Right hindlimb (tissue), 1 donor: ENCODE results near the gene HS3ST4.

ENCODE experiments used
- DNase-seq: peaks from one replicate; pipeline ENCODE4 v3.0.0-alpha.2; 2018

Gene HS3ST4

DNA sequence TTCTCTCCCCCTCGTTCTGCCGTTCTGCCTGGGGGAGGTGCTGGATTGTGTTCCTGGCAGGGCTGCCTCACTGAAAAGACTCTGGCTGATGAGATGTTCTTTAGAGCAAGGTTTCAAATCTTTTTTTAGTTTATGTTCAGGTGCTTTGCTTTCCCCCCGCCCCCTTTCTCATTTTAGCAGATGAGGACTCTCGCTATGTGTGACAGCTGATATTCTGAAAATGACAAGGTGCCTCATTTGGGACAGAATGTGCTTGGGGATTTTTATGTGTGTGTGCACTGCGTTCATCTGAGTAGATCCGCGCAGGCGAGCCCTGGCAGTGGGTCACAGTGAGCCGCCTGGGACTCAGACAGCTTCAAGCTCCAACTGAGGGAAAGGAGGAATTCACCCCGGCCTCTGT, 205.9 kb downstream of the HS3ST4 start:
- DNase-seq = no peak

DNA sequence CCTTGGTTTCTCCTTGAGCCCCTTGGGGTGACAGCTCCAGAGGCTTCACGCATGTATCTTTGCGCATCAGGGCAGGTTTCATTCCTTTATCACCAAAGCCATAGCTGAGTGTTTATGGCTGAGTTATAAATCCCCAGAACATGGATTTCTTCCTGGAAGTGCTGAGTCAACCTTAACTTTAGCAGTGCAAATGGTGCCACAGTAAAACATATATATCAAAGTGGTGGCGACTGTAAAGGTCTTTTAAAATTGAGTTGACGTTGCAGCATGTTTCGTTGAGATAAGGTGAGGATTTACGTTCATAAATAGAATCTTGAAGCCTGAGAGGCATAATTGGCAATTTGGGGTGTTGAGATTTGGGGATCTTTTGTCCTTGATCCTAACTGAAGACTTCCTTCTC, 214.1 kb downstream of the HS3ST4 start:
- DNase-seq = no peak

DNA sequence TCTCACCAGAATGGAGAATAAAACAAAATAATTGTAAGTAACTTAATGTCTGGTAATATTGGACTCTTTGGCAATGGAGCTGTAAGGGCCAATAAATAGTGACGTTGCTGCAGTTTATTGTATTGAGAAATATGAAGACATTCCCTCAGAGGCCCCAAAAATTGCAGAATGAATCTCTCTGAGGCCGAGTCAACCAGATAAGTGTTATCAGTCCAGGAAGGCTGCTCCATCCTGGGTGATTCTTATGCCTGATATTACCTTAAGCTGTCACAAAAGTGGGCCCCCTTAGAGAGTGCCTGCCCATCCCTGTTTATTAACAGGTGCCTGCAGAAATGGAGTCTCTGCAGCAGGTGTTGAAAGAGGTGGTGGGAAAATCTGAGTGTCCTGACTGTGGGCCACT, 219.2 kb downstream of the HS3ST4 start:
- no peak for DNase-seq

DNA sequence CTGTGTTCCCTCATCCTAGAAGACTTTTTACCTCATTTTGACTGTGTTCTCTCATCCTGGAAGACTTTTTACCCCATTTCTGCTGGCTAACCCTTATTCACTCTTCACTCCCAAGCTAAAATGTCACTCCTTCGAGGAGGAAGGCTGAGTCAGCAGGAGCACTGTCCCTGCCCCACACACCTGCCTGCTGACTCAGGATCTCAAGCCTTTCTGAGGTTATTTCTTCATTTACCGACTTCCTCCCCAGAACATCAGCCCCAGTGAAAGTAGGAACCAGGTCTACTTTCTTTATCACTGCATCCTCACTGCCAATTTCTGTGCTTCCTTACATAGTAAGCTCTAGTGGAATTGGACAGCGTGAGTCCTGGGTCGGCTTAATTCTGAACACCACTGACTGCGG, 220.6 kb downstream of the HS3ST4 start:
- DNase-seq = no peak

DNA sequence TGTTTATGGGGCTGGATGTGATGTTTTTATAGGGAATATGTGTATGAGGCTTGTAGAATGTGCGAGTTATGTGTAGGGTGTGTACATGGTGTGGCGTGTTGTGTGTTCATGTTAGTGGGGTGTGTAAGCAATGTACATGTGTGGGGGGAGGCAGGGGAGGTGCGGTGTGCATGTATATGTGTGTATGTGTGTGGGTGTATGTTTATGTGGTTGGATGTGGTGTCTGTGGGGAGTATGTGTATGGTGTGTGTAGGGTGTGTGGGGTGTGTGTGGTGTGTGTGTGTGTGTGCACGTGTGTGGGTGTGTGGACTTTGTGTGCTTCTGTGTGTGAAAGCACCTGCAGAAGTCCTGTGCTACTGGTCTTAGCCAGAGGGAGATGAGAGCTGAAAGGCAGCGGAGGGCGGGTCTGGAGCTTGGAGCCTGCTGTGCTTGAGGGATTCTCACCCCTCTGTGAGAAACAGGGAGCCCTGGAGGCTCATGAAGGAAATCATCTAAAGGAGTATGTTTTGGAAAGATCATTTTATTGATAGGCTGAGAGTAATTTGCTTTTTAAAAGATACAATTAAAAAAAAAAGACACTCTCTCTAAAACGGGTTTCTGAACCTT, 222.7 kb downstream of the HS3ST4 start:
- no peak for DNase-seq

DNA sequence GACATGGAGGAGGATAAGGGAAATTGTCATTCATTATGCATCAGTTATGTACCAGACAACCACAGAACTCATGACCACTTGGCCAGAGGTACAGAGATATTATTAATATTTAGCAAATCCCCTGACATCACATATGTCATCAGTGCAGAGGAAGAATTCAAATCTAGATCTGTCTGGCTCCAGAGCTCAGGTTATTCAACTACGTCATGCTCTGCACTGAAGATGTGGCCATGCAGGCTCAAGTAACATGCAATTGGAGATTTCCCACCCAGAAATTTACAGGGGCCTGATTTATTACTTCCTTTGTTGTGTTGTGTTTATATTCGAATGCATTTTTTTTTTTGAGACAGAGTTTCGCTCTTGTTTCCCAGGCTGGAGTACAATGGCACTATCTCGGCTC, 224.3 kb downstream of the HS3ST4 start:
- DNase-seq = no peak

DNA sequence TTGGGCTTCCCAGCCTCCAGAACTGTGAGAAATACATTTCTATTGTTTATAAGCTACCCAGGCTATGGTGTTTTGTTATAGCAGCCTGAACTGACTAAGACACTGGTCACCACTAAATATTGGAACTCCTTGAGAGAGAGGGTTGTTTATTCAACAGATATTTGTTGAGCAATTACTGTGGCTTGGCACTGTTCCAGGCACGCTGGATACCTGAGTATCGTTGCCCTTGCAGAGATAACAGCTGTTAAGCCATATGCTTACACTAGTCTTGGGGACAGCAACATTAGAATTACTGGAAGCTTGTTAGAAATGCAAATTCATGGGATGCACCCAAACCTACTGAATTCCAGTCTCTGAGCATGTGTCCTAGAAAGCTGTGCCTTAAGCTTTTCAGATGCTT, 230.7 kb downstream of the HS3ST4 start:
- no peak for DNase-seq

DNA sequence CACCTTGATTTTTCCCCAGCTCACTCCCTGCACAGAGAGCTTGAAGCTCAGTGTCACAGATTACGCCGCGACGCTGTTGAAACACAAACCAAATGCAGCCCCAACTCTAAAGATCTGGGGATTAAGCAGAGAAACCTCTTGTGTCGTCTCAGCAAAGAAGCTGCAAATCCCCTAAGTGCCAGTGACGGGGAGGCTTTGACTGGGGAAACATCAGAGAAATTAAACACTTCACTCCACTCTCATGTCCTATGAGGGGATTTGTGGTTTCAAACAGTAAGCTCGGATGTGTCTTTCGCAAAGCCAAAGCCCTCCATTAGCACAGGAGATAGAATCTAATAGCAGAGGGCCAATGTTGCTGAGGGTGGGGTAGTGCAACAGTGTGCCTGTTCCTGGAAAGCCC, 233.7 kb downstream of the HS3ST4 start:
- DNase-seq = no peak

DNA sequence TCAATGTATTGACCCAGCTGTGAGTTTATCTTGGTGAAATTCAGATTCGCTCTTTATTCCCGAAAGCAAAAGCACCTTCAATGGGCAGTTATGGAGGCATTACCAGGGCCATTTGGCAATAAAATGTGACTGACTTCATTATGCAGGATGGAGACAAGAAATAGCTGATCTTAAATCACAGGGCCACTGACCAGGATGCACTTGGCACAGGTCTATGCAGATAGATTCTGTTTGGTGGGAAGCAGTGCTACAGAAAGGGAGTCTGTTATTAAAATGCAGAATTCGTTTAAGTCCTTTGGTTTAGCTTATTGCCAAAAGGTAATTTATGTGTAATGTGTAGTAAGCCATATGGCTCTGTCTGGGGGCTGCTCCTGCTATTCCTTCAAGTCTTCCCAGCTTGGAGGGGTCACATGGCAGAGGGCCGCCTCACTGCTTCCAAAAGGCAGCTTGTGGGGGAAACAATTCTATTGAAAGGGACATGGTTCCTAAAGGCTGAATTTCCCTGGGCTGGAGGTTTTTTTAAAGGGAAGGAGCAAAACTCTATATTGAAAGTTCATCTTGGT, 239.8 kb downstream of the HS3ST4 start:
- DNase-seq = no peak

DNA sequence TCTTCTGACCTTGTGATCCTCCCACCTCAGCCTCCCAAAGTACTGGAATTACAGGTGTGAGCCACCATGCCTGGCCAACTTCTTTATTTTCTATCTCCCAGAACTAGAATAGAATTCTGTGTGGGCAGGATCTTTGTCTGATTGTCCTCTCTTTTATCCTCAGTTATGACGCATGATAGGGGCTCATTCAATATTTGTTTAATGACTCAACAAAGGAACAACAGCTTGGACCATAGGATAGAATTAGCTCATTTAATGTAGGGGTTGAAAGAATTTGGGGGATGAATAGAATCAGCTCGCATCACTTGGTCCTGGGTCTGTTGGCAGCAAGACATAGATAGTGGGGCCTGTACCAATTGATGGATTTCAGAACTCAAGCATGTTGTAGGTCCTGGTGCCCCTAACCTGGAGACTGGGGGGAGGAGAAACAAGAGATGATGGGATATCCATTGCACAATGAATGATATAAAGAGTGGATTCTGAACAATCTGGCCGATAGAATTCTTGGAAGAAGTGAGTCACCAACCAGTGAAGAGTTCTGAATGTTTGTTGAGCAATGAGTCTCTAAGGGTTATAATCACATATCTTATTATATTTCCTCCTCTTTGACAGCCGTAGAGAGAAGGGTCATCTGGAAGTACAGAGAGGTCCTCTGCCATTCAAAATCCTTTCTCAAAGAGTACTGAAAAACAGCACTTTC, 250.2 kb downstream of the HS3ST4 start:
- DNase-seq = no peak

DNA sequence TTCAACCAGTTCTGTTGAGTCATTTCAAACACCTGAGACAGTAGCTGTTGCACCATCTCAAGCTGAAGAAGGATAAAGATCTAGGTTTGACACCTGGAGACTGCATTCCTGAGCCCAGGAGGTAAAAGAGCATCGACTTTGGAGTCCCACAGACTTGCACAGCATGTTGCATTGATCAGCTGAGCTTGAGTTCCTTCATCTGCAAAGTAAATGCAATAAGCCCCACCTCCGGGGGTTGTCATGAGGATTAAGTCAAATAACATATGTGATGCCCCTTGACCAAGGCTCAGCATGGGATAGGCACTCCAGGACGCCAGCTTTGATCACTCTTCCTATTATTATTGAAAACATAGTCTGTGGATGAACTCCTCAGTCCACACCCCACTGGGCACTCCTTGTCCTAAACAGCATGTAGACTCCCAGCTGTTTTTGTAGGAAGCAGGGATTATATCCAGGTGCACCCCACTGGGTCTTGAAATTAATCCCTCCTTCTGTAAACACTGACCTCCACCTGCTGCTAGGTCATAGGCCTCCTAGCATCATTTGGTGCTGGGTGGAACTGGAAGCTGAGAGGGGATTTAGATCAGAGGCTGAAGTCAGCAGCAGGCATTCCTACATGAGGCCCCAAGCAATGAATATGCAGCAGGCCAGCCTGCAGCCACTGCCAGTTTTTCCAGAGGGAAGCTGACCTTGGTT, 259.0 kb downstream of the HS3ST4 start:
- no peak for DNase-seq

DNA sequence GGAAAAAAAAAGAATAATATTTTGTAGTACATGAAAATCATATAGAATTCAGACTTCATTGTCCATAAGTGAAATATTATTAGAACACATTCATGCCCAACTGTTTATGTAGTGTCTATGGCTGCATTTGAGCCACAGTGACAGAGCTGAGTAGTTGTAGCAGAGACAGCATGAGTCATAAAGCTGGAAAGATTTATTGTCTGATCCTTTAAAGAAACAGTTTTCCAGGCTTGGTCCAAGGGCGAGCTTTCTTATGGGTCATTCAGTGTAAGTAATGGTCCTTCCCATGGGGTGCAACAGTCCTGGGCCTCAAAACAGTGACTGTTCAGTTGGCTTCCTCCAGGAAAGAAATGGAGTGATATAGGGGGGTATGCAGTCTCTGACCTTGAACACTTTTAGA, 260.2 kb downstream of the HS3ST4 start:
- DNase-seq = no peak

DNA sequence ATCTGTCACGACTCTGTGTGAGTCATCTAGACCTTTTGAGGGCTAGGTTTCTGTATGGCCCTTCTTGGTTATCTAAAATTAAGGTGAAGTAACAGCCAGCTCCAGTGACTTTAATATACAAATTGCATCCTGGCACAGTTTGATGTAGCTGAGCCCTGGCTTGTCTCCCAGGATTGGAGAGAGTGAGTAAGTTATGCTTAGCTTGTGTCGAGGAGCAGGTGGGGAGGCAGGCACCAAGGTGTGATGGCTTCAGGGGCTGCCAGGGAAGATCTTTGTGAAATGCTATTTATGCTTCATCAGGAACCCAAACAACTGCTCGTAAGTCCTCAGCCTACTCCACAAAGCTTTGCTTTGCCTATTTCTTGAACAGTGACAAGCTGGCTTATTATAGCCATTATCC, 261.2 kb downstream of the HS3ST4 start:
- no peak for DNase-seq

DNA sequence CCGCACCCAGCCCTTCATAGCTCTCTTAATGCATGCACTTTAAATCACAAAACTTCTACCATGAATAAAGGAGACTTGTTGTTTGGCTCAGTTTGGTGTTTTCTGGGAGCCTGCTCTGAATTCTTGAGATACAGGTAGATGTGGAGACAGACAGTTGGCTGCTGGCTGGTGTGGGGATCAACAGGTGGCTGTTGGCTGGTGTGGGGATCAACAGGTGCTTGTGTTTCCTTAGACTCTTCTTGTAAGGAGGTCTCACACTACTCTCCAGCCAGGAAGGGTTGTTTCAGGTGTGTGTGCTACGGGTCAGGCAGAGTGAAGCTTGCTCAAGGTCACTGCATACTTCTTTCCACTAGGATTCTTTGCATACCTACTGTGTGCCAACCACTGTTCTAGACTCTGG, 265.9 kb downstream of the HS3ST4 start:
- no peak for DNase-seq

DNA sequence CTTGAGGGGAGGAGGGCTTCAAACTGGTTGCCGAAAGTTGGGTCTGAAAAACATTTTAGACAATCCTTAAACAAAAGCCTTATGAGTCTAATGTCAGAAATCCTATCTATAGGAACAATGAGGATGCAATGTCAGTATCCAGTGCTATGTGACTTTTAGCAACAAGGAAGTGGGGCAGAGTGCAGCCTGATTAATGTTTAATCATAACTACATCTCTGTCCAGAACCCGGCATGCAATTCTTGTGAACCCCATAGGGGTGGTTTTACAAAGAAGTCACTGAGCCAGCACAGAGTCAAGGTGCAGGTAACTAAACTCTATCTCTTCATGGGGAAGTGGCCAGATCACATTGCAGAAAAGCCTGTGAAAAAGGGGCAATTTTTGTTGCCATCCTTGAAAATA, 267.5 kb downstream of the HS3ST4 start:
- DNase-seq = no peak

DNA sequence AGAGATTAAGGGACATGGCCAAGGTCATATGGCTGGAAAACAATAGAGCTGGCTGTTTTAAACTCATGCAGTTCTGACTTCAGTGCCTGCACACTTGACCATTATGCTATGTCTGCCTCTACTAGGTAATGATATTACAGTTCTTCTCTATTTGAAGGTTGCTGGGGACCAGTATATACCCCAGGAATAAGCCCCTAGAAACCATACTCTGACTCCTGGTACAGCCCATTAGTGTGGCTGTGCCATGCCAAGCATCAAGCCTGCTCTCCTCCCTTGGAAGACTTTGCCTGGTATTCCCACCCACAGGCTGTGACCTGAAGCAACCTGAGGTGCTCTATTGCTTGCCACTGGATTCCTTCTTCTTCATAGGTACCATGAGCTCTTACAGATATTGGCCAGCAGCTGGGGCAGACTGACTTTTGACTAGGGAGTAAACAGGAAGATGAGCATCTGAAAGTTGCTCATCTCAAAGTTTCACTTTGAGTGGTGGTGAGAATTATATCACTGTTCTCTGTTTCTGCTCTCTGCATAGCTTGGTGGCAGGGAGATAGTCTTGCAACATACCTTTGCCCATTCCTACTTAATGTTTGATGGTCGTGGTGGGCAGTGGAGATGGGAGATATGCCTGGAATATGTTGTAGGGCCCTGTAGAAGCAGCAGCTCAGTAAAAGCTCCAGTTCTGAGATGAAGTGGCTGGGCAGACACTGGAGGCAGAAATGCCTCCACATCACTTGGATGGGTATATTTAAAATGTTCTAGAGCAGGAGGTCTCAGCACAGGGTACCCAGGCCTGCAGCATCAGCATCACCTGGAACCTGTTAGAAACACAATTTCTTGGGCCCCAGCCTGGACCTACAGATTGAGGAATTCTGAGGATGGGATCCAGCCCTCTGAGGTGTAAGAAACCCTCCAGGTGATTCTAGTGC, 274.7 kb downstream of the HS3ST4 start:
- DNase-seq = no peak

DNA sequence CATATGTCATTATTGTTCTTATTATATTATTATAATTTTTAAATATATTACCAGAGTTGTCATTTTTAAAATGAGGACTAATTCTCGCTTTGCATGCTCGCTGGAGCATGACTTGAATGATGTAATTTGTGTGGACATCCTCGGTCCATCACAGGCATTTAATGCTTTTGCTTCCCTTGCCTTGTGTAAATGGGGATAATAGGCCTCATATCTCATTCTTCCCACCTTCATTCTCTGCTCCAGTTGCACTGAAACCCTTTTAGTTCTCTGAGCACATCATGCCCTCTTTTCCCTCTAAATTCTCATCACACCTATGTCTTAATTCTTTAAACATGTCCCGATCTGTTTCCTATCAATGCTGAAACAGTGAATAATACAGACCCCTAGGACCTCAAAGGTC, 285.4 kb downstream of the HS3ST4 start:
- no peak for DNase-seq

DNA sequence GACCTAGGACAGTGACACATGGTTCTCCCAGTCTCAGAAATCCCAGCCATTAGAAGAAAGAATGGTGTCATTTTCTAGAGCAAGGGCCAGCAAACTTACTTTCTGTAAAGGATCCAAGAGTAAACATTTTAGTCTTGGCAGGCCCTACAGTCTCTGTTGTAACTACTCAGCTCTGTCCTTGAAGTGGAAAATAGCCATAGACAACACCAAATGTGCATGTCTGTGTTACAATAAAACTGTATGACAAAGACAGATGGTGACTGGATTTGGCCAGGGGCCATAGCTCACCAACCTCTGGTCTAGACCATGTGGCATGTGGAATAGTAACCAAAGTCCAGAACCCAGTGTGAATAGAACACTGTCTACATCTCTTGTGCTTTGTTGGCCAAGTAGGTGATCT, 286.5 kb downstream of the HS3ST4 start:
- no peak for DNase-seq

DNA sequence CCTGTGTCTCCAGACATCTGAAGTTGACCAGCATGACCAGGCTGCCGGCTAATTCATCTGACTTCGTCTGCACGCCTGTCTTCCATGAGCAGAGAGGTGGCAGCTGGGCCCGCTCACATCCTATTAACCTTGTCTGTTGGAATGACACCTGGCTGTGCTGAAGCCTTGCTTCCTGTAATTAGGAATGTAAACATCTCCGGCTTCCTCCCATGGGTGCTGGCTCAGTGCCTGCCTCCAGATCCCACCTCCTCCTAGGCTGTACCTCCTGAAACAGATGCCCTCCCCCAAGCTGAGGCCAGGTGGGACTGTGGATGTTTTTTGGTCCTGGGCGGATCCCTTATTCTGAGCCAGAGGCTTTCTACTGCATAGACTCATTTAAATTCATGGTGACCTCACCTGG, 296.3 kb downstream of the HS3ST4 start:
- no peak for DNase-seq

DNA sequence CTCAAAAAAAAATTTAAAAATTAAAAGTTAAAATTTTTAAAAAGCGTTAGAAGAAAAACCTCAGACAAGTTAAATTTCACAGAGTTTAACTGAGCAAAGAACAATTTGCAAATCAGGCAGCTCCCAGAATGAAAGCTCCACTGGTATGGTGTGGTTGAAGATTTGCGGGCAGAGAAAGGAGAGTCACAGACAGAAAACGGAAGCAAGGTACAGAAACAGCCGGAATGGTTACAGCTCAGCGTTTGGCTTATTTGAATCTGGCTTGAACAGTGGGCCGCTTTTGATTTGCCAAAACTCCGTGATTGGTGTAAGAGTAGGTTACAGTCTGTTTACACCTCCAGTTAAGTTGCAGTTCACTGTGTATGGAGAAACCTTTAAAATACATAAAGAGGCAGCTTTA, 297.1 kb downstream of the HS3ST4 start:
- DNase-seq = no peak

DNA sequence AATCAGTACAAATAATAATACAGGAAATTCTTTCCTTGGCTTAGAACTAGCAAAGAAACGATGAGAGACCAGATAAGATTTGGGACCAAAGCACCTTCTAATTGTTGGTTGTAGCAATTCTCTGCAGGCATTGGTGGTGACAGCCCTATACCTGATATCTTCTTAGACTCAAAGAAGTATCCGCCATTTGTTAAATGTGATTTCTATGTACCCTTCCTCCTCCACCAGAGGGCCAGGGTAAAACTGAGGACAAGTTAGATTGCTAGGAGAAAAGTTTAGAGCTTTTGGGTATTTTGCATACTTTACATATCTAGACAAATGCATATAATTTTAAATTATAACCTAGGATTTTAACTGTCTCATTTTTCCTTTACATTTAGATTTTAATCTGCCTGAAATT, 304.3 kb downstream of the HS3ST4 start:
- no peak for DNase-seq

DNA sequence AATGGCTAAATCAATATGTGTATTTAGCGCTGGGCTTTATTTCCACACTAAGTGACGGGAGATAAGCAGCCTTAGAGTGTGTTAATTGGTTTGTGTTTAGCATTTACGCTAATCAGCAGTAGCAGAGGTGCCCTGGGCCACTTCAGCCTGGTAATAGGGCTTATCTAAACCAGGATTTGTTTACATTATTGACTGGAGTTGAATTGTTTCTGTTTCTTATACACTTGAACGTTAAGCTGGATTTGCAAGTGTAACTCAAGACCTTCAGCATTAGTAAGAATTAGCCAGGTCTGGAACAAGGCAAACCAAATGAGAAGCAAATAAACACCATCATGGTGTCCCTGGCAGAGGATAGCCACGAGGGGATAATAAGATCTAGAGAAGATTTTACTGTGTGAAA, 313.6 kb downstream of the HS3ST4 start:
- no peak for DNase-seq

DNA sequence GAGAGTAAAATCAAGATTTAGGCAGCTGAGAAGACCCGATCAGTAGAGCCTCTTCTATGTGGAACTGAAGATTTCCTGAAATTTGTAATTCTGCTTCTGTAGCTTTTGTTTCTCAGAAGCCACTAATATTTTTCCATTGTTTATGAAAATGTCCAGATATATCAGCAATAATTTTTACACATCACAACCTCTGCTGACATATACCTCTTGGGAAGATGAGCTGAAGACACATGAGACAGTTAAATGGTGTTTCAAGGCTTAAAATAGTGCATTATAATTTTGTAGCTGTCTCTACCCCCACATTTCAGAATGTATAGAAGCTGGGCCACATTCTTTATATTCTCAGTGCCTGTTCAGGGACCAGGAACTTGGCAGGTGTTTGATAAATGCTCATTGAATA, 320.6 kb downstream of the HS3ST4 start:
- DNase-seq = no peak
